OCI-LY7 (cell line): ENCODE data around the gene TWSG1.

Experiments
- CTCF ChIP-seq: fragments of 200-600 bp; sonication (generic); conservative IDR thresholded peaks from 2 replicates; pipeline ENCODE4 v1.5.1; 2014; ENCODE audit warnings: mild to moderate bottlenecking, antibody characterized with exemption, low read length, moderate library complexity, mixed read lengths
- EZH2phosphoT487 ChIP-seq: fragments of 200-600 bp; sonication (generic); IDR thresholded peaks from 2 replicates; pipeline ENCODE4 v1.6.1; 2018; ENCODE audit warnings: low read depth, borderline replicate concordance, mild to moderate bottlenecking, mixed run types, antibody characterized with exemption, low read length, moderate library complexity, mixed read lengths

- TF ChIP-seq CTCF, result no peak
- no peak for TF ChIP-seq EZH2phosphoT487
Measured at GRCh38 chr18:9346775-9347174, 12.2 kb downstream of the TWSG1 start.
